MG63 (cell line): ENCODE measurements around the gene RHO. TPM values are rescaled to one million over a fixed set of nuclear protein-coding genes. Genes with fewer than 3 reads are reported as not detected.
"Not testable (repeated sequence)": the region's sequence is repeated elsewhere in the genome, so short reads cannot be mapped to it uniquely, and the experiment has no call there.

Experiments
- DNase-seq: peaks from one replicate; pipeline ENCODE4 v3.0.0-alpha.2; 2020
- H3K27me3 ChIP-seq: fragments of 250-450 bp; sonication (Bioruptor Pico); 2 replicates; pipeline ENCODE4 v1.5.1; 2020; ENCODE audit warnings: mild to moderate bottlenecking, moderate library complexity
- H3K36me3 ChIP-seq: fragments of 250-450 bp; sonication (Bioruptor Pico); 2 replicates; pipeline ENCODE4 v1.5.1; 2020; ENCODE audit warnings: mild to moderate bottlenecking, moderate library complexity
- H3K4me3 ChIP-seq: fragments of 250-450 bp; sonication (Bioruptor Pico); 2 replicates; pipeline ENCODE4 v1.5.1; 2020; ENCODE audit warnings: mild to moderate bottlenecking, moderate library complexity
- H3K9me3 ChIP-seq: fragments of 250-450 bp; sonication (Bioruptor Pico); 2 replicates; pipeline ENCODE4 v1.5.1; 2020; ENCODE audit warnings: mild to moderate bottlenecking, moderate library complexity
- total RNA-seq: library from RNA; depleted of rRNA; stranded (reverse); fragments of >200 nt; shearing (Covaris generic); gene quantifications from 2 replicates; pipeline ENCODE4 v1.2.3, GENCODE V29; 2014; ENCODE audit warnings: low replicate concordance

RHO gene
- total RNA-seq, 1 experiment from 2014 or later = not detected

GRCh38 chr3:129529436-129530210 lies 1.2 kb downstream of the RHO start:
- no peaks in the 10 kb centered on the region for H3K36me3 ChIP-seq
- no peaks in the 10 kb centered on the region for H3K27me3 ChIP-seq
- no peak overlapping the region for H3K4me3 ChIP-seq
- no peaks in the 10 kb centered on the region for H3K9me3 ChIP-seq
- DNase-seq = no peak

GRCh38 chr3:129530251-129530791 lies 1.9 kb downstream of the RHO start:
- Histone ChIP-seq H3K4me3 (no peak overlapping the region), H3K27me3 (no peaks in the 10 kb centered on the region), H3K9me3 (no peaks in the 10 kb centered on the region), H3K36me3 (no peaks in the 10 kb centered on the region)
- no peak for DNase-seq

GRCh38 chr3:129530821-129531220 lies 2.4 kb downstream of the RHO start:
- no peak for DNase-seq
- Histone ChIP-seq H3K4me3 (no peak overlapping the region), H3K9me3 (no peaks in the 10 kb centered on the region), H3K36me3 (no peaks in the 10 kb centered on the region), H3K27me3 (no peaks in the 10 kb centered on the region)

- Histone ChIP-seq H3K4me3 (no peak overlapping the region), H3K9me3 (no peaks in the 10 kb centered on the region), H3K27me3 (no peaks in the 10 kb centered on the region), H3K36me3 (no peaks in the 10 kb centered on the region)
- DNase-seq = no peak
Observed at GRCh38 chr3:129531699-129532098, 3.3 kb downstream of the RHO start.

GRCh38 chr3:129532261-129532660 lies 3.8 kb downstream of the RHO start:
- H3K27me3 ChIP-seq = no peaks in the 10 kb centered on the region
- H3K4me3 ChIP-seq = no peak overlapping the region
- no peaks in the 10 kb centered on the region for H3K9me3 ChIP-seq
- no peaks in the 10 kb centered on the region for H3K36me3 ChIP-seq
- no peak for DNase-seq

- DNase-seq = no peak
- H3K4me3 ChIP-seq = no peak overlapping the region
Observed at GRCh38 chr3:129533406-129533805, 5.0 kb downstream of the RHO start.

GRCh38 chr3:129534428-129535027 lies 6.1 kb downstream of the RHO start:
- Histone ChIP-seq H3K9me3 (no peaks in the 10 kb centered on the region), H3K36me3 (no peaks in the 10 kb centered on the region), H3K27me3 (no peaks in the 10 kb centered on the region), H3K4me3 (no peak overlapping the region)
- DNase-seq = no peak

More at GRCh38 chr3:129533406-129533805, 5.0 kb downstream of the RHO start:
- Histone ChIP-seq H3K9me3 (no peaks in the 10 kb centered on the region), H3K36me3 (no peaks in the 10 kb centered on the region), H3K27me3 (no peaks in the 10 kb centered on the region)

GRCh38 chr3:129535075-129535474 lies 6.6 kb downstream of the RHO start:
- Histone ChIP-seq H3K9me3 (no peaks in the 10 kb centered on the region), H3K36me3 (no peaks in the 10 kb centered on the region), H3K4me3 (no peak overlapping the region), H3K27me3 (no peaks in the 10 kb centered on the region)
- no peak for DNase-seq

GRCh38 chr3:129536374-129536667 lies 7.9 kb downstream of the RHO start:
- Histone ChIP-seq H3K9me3 (no peaks in the 10 kb centered on the region), H3K36me3 (no peaks in the 10 kb centered on the region), H3K27me3 (no peaks in the 10 kb centered on the region), H3K4me3 (no peak overlapping the region)
- no peak for DNase-seq

- H3K9me3 ChIP-seq = no peaks in the 10 kb centered on the region
- H3K36me3 ChIP-seq = no peaks in the 10 kb centered on the region
- H3K27me3 ChIP-seq = no peaks in the 10 kb centered on the region
- no peak overlapping the region for H3K4me3 ChIP-seq
- DNase-seq = no peak
Observed at GRCh38 chr3:129536804-129537203, 8.4 kb downstream of the RHO start.

GRCh38 chr3:129539206-129539605 lies 10.8 kb downstream of the RHO start:
- Histone ChIP-seq H3K9me3 (no peaks in the 10 kb centered on the region), H3K27me3 (no peaks in the 10 kb centered on the region), H3K4me3 (no peak overlapping the region), H3K36me3 (no peaks in the 10 kb centered on the region)
- no peak for DNase-seq

- H3K4me3 ChIP-seq = no peak overlapping the region
- no peak for DNase-seq
- H3K36me3 ChIP-seq = no peaks in the 10 kb centered on the region
- no peaks in the 10 kb centered on the region for H3K9me3 ChIP-seq
- H3K27me3 ChIP-seq = no peaks in the 10 kb centered on the region
Observed at GRCh38 chr3:129540776-129541516, 12.5 kb downstream of the RHO start.

- H3K36me3 ChIP-seq = no peaks in the 10 kb centered on the region
- no peak overlapping the region for H3K4me3 ChIP-seq
- DNase-seq = no peak
- no peaks in the 10 kb centered on the region for H3K9me3 ChIP-seq
- H3K27me3 ChIP-seq = no peaks in the 10 kb centered on the region
Observed at GRCh38 chr3:129542747-129543146, 14.3 kb downstream of the RHO start.

- no peaks in the 10 kb centered on the region for H3K36me3 ChIP-seq
- H3K9me3 ChIP-seq = no peaks in the 10 kb centered on the region
- no peak for DNase-seq
- H3K27me3 ChIP-seq = no peaks in the 10 kb centered on the region
- H3K4me3 ChIP-seq = no peak within 1 kb of the TSS
Observed at GRCh38 chr3:129543156-129543790, 14.8 kb downstream of the RHO start, which contains the start of gene H1-8. H1-8 (plus strand) TSS chr3:129543175; CDS start chr3:129543219, 44 bp downstream.

- Histone ChIP-seq H3K27me3 (no peaks in the 10 kb centered on the region), H3K36me3 (no peaks in the 10 kb centered on the region), H3K9me3 (no peaks in the 10 kb centered on the region), H3K4me3 (no peak overlapping the region)
- DNase-seq = no peak
Observed at GRCh38 chr3:129543999-129544398, 15.6 kb downstream of the RHO start.

- H3K36me3 ChIP-seq, H3K9me3 ChIP-seq, H3K4me3 ChIP-seq, H3K27me3 ChIP-seq, DNase-seq: not testable (repeated sequence)
Observed at GRCh38 chr3:129545951-129546350, 17.5 kb downstream of the RHO start.

- H3K9me3 ChIP-seq = no peaks in the 10 kb centered on the region
- no peak for DNase-seq
Observed at GRCh38 chr3:129547241-129547640, 18.8 kb downstream of the RHO start.

More at GRCh38 chr3:129547241-129547640, 18.8 kb downstream of the RHO start:
- H3K36me3 ChIP-seq = no peaks in the 10 kb centered on the region
- no peaks in the 10 kb centered on the region for H3K27me3 ChIP-seq
- no peak overlapping the region for H3K4me3 ChIP-seq
